Hepatocyte (in vitro differentiated cells): ENCODE data around the gene GLIS2.

Experiments
- EZH2 ChIP-seq: fragments of 200-600 bp; sonication (generic); IDR thresholded peaks from 2 replicates; pipeline ENCODE4 v1.6.1; 2016; ENCODE audit warnings: antibody characterized with exemption, mild to moderate bottlenecking, borderline replicate concordance
- EZH2phosphoT487 ChIP-seq: fragments of 200-600 bp; sonication (generic); IDR thresholded peaks from one replicate; pipeline ENCODE4 v1.6.1; 2018; ENCODE audit warnings: antibody characterized with exemption, mild to moderate bottlenecking, low read depth, moderate library complexity; ENCODE audit not compliant: unreplicated experiment, severe bottlenecking
- TF ChIP-seq, protein P1 (sequence below): fragments of 200-600 bp; sonication (generic); IDR thresholded peaks from 2 replicates; pipeline ENCODE4 v1.5.1; 2016; ENCODE audit warnings: antibody characterized with exemption, mild to moderate bottlenecking; ENCODE audit not compliant: poor library complexity

DNA sequence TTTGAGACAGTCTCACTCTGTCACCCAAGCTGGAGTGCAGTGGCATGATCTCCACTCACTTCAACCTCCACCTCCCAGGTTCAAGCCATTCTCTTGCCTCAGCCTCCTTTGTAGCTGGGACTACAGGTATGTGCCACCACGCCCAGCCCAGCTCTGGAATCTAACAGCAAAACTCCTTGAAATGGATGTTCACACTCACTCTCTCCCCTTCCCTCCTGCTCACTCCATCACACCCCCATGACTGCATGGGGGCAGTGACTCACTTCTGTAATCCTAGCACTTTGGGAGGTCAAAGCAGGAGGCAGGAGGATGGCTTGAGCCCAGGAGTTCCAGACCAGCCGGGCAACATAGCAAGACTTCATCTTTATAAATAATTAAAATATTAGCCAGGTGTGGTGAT lies 31.9 kb upstream of the GLIS2 start:
- TF ChIP-seq, protein P1, sequence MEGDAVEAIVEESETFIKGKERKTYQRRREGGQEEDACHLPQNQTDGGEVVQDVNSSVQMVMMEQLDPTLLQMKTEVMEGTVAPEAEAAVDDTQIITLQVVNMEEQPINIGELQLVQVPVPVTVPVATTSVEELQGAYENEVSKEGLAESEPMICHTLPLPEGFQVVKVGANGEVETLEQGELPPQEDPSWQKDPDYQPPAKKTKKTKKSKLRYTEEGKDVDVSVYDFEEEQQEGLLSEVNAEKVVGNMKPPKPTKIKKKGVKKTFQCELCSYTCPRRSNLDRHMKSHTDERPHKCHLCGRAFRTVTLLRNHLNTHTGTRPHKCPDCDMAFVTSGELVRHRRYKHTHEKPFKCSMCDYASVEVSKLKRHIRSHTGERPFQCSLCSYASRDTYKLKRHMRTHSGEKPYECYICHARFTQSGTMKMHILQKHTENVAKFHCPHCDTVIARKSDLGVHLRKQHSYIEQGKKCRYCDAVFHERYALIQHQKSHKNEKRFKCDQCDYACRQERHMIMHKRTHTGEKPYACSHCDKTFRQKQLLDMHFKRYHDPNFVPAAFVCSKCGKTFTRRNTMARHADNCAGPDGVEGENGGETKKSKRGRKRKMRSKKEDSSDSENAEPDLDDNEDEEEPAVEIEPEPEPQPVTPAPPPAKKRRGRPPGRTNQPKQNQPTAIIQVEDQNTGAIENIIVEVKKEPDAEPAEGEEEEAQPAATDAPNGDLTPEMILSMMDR: no peak
- TF ChIP-seq EZH2phosphoT487 (no peak), EZH2 (no peak)
